Stimulated activated CD4-positive, alpha-beta T cell treated with anti-CD3 and anti-CD28 coated beads, TNF-alpha, amount 100 ng/mL, for 4 hours (primary cell): ENCODE data around the gene CACNA1S.
A peak's percentile ranks its signal among the peaks of the same experiment; 100 is the strongest.

Experiments
- DNase-seq, 3 experiments: peaks; one replicate each; pipeline ENCODE4 v3.0.0-alpha.2; 2020; ENCODE audit warnings: low read depth in 3 of 3

Gene CACNA1S

GRCh38 chr1:201032408-201032807, 79.8 kb downstream of the CACNA1S start:
- DNase-seq = no peak

GRCh38 chr1:201028461-201028889, 83.8 kb downstream of the CACNA1S start:
- DNase-seq = no peak

- no peak for DNase-seq
Measured at GRCh38 chr1:201026836-201027235, 85.4 kb downstream of the CACNA1S start.

GRCh38 chr1:201026234-201026633, 86.0 kb downstream of the CACNA1S start:
- no peak for DNase-seq

- no peak for DNase-seq
Measured at GRCh38 chr1:201025571-201026002, 86.6 kb downstream of the CACNA1S start.

GRCh38 chr1:201024625-201024998, 87.6 kb downstream of the CACNA1S start:
- DNase-seq = no peak

GRCh38 chr1:201023920-201024624, 88.2 kb downstream of the CACNA1S start:
- DNase-seq = no peak

GRCh38 chr1:201023517-201023902, 88.7 kb downstream of the CACNA1S start, which contains the start of gene KIF21B:
Gene KIF21B, minus strand, starts transcription at chr1:201023714. Its CDS starts 331 bp downstream, at chr1:201023383.
- DNase-seq = peak; percentile 82 to 87 (median 83)

GRCh38 chr1:201022820-201023516, 89.3 kb downstream of the CACNA1S start:
- DNase-seq = no peak

GRCh38 chr1:201022493-201022819, 89.8 kb downstream of the CACNA1S start:
- DNase-seq = no peak

- DNase-seq = no peak
Measured at GRCh38 chr1:201021630-201022492, 90.4 kb downstream of the CACNA1S start.

- DNase-seq = no peak
Measured at GRCh38 chr1:201020721-201021629, 91.3 kb downstream of the CACNA1S start.

GRCh38 chr1:201020040-201020591, 92.1 kb downstream of the CACNA1S start:
- no peak for DNase-seq

GRCh38 chr1:201019321-201019977, 92.8 kb downstream of the CACNA1S start:
- DNase-seq = peak; percentile 60 to 84 (median 82)

- DNase-seq = no peak
Measured at GRCh38 chr1:201017828-201018163, 94.4 kb downstream of the CACNA1S start.

- no peak for DNase-seq
Measured at GRCh38 chr1:201016943-201017827, 95.0 kb downstream of the CACNA1S start.

- DNase-seq = no peak
Measured at GRCh38 chr1:201016211-201016651, 96.0 kb downstream of the CACNA1S start.

- no peak for DNase-seq
Measured at GRCh38 chr1:201015551-201016091, 96.6 kb downstream of the CACNA1S start.

GRCh38 chr1:201014816-201015200, 97.4 kb downstream of the CACNA1S start:
- no peak for DNase-seq
